Gastroesophageal sphincter (tissue), 3 donors: Measurements from ENCODE around the gene MICALL2.

Experiments used
- CTCF ChIP-seq, 4 experiments: fragments of 200-600 bp in 2 of 4; fragments of 450-650 bp in 2 of 4; sonication (generic) in 1 of 4; IDR thresholded peaks; one replicate each; pipeline ENCODE4 v1.5.1; 2017 to 2019; ENCODE audit warnings: antibody characterized with exemption in 4 of 4, mild to moderate bottlenecking in 2 of 4, moderate library complexity in 2 of 4
- POLR2A ChIP-seq, 2 donors: fragments of 450-650 bp; IDR thresholded peaks; one replicate each; pipeline ENCODE4 v1.6.1; 2017; ENCODE audit warnings: antibody characterized with exemption in 2 of 2, mild to moderate bottlenecking in 2 of 2, moderate library complexity in 1 of 2

- TF ChIP-seq POLR2A (IDR thresholded peaks at IDR 0.05) (no peak), CTCF (IDR thresholded peaks at IDR 0.05) (no peak)
These were observed 45.2 kb downstream of the MICALL2 start for GRCh38 chr7:1413936-1414639.
